Neural progenitor cell (in vitro differentiated cells): Measurements from ENCODE around the gene PTGDS.

Source experiments
- EZH2 ChIP-seq: fragments of 200-600 bp; sonication (generic); IDR thresholded peaks from 2 replicates; pipeline ENCODE4 v1.6.1; 2017; ENCODE audit warnings: antibody characterized with exemption, mild to moderate bottlenecking, moderate library complexity
- EZH2phosphoT487 ChIP-seq: fragments of 200-600 bp; sonication (generic); IDR thresholded peaks from 2 replicates; pipeline ENCODE4 v1.6.1; 2017; ENCODE audit warnings: antibody characterized with exemption
- TF ChIP-seq, protein P1 (sequence below): fragments of 200-600 bp; sonication (generic); IDR thresholded peaks from 2 replicates; pipeline ENCODE4 v1.5.1; 2017; ENCODE audit warnings: antibody characterized with exemption, mild to moderate bottlenecking

DNA sequence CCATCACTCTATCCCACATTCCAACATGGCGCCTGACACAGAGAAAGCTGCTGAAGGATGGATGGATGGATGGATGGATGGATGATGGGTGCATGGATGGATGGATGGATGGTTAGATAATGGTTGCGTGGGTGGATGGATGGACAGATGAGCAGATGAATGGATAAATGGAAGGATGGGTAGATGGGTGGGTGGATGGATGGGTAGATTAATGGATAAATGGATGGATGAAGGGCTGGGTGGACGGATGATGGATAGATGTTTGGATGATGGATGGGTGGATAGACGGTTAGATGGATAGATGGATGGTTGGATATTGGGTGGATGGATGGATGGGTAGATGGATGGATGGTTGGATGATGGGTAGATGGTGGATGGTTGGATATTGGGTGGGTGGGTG is 20.7 kb upstream of the PTGDS start:
- TF ChIP-seq, protein P1, sequence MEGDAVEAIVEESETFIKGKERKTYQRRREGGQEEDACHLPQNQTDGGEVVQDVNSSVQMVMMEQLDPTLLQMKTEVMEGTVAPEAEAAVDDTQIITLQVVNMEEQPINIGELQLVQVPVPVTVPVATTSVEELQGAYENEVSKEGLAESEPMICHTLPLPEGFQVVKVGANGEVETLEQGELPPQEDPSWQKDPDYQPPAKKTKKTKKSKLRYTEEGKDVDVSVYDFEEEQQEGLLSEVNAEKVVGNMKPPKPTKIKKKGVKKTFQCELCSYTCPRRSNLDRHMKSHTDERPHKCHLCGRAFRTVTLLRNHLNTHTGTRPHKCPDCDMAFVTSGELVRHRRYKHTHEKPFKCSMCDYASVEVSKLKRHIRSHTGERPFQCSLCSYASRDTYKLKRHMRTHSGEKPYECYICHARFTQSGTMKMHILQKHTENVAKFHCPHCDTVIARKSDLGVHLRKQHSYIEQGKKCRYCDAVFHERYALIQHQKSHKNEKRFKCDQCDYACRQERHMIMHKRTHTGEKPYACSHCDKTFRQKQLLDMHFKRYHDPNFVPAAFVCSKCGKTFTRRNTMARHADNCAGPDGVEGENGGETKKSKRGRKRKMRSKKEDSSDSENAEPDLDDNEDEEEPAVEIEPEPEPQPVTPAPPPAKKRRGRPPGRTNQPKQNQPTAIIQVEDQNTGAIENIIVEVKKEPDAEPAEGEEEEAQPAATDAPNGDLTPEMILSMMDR, result no peak
- TF ChIP-seq EZH2 (no peak), EZH2phosphoT487 (no peak)
